CD4-positive, alpha-beta T cell treated with Interleukin-2 at 100 ng/mL for 4 hours (primary cell): ENCODE measurements around the gene PGLYRP1.

Source experiments
- DNase-seq: peaks from one replicate; pipeline ENCODE4 v3.0.0-alpha.2; 2020; ENCODE audit warnings: low spot score

The PGLYRP1 gene

DNA sequence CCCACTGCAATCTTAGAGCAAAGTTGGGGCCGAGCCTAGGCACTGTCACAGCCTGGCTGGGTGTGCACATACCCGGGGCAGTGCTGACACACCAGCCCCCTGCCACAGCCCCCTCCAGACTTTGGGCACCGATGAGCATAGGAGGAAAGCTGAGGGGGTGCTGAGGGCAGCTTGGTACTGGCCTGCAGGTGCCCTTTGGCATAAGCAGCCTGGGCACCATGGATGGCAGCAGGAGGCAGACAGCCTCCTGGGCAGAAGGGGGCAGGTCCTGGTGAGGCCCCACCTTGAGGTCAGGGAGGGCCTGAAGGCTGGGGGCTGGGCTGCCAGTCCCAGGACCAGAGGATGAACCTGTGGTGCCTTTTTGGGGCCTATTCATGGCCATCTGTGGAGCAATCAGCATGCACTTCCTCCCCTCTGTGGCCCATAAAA, 9.8 kb upstream of the PGLYRP1 start:
- DNase-seq = no peak

DNA sequence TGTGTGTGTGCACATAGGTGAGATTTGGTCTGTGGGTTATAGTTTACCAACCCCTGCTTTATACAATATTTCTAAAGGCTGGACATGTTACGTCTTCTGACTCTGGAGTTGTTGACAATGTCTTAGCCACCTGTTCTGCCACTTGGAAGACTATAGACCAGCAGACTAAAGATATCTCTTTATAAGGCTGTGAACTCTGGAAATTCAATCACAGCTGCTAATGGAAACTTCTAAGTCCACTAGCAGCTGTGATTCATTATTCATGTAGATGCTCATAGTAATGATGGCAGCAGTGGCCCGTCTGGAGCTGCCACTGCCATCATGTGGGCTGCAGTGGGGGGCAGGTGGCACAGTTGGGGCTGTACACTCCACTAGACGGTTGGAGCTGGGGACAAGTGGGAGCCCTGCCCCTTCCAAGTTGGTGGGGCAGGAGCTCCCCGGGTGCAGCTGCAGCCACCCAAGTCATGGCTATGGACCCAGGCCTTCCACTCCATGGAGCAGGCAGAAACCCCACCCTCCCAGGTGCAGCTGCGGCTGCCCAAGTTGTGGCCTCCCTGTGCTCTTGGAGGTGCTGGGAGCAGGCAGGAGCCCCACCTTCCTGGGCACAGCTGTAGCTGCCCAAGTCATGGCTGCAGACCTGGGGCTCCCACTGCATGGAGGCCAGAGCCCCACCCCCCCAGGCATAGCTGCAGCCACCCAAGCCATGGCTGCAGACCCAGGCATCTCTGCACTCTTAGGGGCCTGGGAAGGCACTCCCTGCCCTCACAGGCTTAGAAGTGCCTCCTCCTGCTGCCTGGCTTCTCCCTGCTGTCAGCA, 9.1 kb upstream of the PGLYRP1 start:
- no peak for DNase-seq

DNA sequence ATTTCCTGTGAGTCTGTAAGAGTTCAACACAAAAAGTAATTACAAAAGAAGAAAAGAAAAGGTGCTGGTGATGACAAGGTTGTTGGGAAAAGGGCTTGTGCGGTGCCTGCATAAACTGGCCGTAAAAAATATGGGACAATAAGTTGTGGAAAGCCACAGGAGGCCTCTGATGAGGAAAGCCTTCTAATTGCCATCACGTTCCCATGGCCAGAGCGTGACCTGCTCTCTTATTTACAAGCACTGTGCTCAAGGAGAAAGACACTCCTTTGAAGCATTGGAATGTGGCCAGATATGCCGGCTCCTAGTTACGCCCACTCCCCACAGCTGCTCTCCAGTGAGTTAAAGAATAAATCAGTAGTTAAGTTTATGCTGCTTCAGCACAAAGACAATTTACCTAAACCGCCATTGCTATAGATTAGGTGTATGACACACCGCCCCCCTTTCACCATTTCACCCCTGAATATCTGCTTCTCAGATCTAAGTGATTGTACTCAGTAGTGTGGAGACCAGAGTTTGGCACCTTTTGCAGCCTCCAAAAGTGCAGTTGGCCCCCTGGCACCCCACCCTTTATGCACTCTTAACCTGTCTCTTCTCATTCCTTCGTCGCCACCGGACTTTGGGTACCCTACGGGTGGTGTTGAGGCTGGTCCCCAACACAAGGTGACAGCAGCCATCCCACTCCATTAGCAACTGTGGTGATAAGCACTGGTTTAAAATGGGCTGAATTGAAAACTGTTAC, 8.1 kb upstream of the PGLYRP1 start:
- DNase-seq = no peak

DNA sequence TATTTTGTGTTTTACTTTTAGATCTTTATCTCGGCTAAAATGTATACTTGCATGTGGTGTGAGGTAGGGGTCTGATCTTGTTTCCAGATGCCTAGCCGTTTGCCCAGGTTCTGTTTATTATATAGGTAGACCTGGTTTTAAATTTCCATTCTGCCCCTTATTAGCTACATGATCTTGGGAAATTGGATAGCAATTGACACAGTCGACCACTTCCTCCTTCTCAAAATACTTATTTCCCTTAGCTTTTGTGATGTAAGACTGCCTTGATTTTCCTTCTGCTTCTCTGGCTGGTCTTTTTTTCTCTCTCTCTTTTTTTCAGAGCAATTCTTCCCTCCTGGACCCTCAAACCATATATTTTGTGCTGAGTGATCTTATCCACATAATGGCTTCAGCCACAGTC, 3.0 kb upstream of the PGLYRP1 start:
- DNase-seq = no peak

DNA sequence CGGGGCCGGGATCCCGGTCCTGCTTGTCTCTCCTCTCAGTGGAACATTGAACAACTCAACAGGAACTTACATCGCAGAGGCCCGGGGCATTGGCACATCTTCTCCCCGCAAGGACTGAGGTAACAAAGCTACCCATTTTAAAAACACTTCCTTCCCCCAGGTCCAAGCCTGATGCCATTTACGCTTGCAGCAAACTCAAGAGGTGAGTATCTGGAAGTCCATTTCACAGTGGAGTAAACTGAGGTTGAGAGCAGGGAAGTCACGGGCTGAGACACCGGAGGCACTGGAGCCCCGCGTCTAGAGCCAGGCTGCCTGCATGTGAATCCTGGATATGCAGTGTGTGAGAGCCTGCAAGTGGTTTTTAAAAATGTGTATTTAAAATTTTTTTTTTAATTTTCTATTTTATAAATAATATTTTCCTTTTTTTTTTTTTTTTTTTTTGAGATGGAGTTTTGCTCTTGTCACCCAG, 492 bp upstream of the PGLYRP1 start:
- no peak for DNase-seq

DNA sequence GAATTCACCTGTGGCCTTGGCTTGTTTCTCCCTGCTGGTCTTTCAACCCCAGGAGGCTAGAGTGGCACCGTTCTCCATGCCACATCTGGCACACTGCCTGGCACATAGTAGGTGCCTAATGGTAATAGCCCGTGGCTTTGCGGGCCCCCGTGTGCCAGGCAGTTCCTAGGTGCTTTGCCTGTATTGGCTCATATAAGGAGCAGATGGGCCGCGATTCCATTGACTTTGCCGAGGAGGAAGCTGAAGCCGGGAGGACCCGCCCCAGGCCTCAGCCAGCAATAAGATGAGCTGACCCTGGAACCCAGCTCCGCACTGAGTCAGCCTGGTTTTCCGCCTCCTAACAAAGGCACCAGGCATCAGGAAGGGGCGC, 807 bp downstream of the PGLYRP1 start:
- no peak for DNase-seq

DNA sequence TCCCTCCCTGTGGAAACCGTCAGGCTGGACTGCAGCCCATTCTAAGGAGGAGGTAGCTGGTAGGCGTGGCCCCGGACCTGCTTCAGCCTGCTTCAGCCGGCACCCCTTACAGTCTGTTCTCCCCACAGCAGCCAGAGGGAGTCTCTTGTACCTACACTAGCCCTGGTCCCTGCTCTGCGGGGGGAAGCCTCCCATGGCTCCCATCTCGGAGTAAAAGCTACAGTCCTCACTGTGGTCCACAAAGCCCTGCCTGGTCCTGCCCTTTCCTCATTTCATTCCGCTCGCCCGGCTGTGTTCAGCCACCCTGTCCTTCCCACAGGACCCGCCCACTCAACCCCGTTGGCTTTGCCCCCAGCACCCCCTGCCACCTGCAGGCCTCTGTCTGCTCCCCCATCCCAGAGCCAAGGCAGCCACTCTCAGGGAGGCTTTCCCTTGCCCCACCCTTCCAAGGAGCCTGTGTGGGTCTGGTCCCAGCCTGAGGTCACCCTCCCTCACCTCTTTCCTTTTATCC, 1.3 kb downstream of the PGLYRP1 start:
- DNase-seq = no peak

DNA sequence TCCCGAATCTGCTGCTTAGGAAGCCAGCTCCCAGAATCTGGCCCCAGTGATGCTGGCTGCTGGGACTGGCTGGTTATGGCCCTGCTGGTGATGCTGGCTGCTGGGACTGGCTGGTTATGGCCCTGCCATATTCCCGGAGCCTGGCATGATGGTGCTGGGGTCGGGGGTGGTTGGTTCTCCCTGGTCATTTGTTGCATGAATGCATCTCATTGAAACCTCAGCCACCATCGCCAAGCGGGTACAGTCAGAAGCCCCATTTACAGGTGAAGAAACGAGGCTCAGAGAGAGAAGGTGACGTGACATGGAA, 2.1 kb downstream of the PGLYRP1 start:
- no peak for DNase-seq

DNA sequence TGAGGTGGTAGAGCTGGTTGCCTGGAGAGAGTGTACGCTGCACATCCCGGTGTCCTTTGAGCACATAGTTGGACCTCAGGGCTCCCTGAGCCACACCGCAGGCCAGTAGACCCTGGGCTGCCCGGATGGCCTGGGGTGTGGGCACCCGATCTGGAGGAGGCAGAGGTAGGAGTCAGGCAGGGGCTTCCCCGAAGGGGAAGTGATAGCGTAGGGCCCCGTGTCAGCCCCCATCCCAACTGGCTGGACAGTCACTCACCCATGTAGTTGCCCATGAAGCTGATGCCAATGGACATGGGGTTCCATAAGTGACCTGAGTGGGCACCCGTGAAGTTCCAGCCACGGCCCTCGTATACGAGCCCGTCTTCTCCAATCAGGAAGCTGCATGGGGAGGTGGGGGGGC, 3.6 kb downstream of the PGLYRP1 start:
- DNase-seq = no peak

DNA sequence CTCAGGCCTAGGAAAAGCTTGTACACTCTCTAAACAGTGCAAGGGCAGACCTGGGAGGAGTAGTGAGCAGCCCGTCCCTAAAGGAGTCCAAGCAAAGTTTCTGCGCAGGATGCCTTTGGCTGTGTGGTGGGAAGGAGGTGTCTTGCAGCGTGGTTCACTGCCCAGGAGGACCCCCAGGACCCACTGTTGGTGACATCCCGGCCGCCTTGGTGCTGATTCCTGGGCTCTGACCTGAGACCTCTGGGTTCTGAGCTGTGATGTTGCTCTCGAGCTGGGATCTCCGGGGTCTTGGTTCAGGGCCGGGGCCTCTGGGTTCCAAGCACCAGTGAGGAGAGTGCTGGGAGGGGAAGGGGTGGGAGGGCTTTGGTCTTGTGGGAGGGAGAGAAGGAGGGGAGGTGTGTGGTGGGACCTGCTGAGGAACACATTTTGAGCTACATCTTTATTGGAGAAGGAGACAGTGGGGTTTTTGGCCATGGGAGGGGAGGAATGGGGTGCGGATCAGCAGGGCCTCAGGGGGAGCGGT, 4.1 kb downstream of the PGLYRP1 start:
- no peak for DNase-seq

DNA sequence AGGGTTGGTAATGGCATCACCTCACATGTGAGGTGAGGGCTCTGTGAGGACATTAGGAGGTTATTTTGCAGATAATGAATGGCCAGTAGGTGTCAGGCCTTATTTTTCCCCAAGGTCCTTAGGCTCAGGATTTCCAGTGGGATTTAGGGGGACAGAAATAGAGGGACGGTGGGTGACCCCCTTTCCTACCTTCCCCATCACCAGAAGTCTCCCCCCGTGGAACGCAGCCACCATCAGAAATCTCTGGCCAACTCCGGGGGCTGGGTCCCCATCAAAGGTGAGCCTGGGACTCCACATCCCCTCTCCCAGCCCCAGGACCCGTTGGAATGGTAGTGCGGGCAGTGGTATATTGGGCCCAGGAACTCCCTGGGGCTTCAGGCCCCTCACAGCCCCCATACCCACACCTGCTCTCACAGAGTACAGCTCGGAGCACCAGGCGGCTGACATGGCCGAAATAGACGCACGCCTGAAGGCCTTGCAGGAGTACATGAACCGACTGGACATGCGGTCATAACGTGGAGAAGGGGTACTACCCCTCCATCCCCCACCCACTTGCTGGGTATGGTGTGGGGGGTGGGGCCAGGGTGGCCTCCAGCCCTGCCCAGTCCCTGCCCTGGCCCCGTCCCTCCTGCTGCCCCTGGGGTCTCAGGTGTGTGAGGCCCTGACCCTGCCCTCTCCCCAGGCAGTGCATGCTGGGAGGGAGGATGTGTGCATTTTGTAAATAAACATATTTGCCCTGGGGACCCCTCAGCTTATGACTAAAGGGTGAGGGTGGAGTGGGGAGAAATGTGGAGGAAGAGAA, 4.8 kb downstream of the PGLYRP1 start:
- no peak for DNase-seq

DNA sequence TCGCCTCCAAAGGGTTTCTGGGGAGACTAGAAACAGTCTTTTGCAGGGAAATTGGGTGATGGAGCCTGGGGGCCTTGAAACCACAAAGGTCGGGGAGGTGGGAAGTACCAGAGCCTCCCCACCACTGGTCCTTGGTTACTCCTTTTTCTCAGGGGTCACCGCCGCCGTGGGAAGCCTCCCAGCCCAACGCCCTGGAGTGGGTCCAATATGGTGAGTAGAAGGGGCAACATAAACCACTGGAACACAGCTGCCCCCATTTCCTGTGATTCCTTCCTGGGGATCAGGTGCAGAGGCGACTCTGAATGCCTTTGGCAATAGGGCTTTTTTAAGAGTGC, 5.8 kb downstream of the PGLYRP1 start:
- DNase-seq = no peak

DNA sequence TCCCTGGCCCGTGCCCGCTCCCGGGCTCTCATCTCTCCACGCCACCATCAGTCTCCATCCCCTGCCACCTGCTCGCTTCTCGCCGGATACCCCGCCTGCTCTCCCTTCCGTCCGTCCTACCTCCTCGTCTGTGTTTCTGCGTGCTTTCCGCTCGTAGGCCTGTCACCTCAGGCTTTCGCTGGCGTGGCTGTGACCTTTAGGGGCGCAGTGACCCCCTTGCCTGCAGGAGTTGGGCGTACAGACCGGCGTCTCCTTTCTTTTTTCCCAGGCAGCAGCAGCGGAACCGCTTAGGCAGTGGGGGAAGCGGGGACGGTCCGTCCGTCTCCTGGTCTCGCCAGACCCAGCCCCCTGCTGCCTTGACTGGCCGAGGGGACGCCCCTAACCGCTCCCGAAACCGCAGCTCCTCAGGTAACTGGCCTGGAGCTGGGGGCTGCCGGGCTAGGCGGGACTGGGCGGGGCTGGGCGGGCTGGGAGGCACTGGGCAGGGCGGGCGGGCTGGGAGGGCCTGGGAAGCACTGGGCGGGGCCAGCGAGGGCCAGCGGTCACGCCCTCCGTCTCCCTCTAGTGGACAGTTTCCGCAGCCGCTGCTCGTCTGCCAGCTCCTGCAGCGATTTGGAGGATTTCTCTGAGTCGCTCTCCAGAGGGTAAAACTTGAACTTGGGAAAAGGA, 6.3 kb downstream of the PGLYRP1 start:
- peak; percentile 85 for DNase-seq

DNA sequence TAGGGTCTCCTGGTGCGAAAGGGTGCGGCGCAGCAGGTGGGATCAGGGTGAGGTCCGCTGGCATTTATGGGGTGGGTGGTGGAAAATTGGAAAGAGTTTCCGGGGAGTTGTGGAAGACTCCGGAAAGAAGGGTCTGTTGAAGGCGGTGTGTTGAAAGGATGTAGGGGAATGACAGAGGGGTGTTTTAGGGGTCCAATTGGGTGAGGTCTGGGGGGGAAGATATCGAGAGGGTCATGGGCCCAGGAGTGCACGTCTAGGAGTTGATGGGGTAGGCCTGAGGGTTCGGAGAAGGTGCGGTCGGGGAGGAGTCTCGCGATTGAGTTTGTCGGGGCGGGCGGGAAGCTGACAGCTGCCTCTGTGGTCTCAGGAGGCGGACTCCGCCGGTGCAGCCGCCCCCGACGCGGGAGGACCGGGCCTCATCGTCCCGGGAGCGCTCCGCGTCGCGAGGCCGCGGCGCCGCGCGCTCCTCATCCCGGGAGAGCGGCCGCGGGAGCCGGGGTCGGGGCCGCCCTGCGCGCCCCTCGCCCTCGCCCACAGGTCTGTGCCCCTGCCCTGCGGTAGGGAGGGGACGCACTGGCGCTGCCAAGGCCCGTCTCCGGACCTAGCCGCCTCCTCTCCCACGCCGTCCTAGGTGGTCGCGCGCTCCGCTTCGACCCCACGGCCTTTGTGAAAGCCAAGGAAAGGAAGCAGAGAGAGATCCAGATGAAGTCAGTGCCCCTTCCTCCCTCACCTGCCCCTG, 7.0 kb downstream of the PGLYRP1 start:
- peak; percentile 27 for DNase-seq

DNA sequence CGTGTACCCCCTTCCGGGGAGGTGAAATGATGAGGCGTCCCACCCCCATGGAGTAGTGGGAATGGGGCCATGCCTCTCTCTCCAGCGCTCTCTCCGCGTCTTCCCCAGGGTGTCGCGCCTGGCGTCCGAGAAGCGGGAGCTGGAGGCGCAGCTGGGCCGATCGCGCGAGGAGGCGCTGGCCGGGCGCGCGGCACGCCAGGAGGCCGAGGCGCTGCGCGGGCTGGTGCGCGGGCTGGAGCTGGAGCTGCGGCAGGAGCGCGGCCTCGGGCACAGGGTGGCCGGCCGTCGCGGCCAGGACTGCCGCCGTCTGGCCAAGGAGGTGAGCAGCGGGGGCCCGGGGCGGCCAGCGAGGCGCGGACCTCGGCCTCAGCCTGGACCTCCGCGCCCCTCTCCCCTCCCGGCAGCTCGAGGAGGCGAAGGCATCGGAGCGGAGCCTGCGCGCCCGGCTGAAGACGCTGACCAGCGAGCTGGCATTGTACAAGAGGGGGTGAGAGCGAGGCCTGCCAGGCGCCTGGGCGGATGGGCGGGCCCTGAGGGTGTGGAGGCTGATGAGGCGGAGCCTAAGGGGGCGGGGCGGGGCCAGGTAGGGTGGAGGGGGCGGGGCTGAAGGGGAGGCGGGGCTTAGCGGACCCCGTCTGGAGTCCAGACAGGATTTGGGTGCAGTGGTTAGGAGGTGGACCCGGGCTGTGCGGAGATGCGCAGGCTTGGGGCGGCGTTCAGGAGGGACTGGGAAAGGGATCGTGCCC, 7.7 kb downstream of the PGLYRP1 start:
- peak; percentile 50 for DNase-seq

DNA sequence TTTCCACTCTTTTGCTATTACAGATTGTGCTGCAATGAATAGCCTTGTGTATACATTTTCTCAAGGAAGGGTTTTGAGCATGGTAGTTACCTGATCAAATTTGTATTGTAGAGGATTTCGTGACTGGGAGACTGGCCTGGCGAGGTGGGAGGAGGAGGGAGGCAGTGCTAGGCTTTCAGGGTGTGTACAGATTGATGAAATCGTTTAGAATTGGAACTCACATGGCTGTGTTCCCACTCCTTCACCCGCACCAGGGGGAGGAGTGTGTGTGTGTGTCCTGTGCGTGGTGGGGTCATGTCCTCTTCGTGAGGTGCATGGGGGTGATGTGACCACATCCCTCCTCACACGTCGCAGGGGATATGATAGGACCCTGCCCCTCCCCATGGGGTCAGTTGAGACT, 8.3 kb downstream of the PGLYRP1 start:
- no peak for DNase-seq

DNA sequence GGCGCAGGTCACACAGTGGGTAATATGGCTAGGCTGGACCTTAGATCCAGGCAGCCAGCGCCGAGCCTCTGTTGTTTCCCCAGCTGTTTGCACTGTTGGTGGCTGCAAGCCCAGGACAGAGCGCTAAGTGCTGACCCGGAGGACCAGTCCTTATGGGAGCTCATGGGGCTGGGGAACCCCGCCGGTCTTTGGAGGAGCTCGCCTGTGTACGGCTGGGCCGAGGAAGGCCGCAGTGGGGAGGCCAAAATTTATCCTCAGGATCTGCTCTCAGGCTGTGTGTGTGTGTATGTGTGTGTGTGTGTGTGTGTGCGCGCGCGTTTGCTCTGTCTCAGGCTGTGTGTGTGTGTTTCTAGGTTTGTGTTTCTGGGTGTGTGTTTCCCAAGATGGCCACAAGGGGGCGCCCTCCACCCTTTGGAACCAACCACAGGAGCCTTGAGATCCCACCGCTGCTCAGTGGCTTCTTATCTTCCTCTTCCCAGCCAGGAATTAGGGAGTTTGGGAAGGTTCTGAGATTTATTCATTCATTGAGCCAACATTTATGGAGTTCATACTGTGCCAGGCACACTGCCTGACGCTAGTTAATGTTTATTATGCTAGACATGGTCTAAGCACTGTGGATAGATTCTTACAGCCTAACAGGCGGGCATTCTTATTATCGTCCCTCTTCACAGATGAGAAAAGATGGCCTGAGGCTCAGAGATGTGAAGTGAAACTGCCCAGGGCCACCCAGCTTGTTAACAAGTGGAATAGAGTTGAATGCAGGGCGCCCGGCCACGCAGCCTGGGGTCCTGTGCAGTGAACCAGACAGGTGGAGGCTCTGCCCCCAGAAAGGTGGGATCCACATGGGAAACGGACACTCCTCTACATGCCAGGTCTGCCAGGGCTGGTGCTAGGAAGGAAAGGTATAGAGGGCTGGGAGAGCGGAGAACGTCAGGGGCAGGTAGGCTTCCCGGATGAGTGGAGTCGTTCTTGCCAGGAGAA, 13.0 kb downstream of the PGLYRP1 start:
- peak; percentile 68 for DNase-seq

DNA sequence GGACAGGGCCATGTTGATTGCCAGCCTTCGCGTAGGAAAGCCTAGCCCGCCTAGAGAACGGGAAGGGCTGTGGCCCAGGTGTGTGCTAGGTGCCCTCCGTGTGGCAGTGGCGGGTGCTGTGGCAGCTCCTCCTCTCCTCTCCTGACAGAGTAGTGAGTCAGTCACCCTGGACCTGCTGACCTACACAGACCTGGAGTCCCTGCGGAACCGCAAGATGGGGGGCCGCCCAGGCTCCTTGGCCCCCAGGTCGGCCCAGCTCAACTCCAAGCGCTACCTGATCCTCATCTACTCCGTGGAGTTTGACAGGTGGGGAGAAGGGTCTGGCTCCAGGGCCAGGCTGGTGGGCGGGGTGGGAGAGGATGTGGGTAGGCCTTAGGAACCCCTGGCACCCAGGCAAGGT, 16.4 kb downstream of the PGLYRP1 start:
- DNase-seq = no peak

DNA sequence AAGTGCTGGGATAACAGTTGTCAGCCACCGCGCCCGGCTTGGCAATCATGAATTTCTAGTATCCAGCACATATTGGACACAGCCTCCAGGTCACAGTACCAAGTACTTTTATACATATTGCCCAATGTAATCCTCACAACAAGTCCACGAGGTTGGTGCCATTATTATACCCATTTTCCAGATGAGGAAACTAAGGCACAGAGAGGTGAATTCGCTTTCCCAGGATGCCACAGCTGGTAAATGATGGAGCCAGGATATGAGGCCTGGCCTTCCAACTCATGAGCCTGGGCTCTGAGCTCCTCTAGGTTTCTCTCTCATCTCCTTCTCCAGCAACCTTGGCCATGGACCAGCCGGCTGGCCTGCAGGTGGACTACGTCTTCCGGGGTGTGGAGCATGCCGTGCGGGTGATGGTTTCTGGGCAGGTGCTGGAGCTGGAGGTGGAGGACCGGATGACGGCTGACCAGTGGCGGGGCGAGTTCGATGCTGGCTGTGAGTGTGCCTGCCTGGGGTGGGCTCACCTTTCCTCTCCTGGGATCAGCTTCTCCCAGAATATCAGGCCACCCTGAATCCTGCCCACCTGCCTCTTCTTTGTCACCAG, 20.1 kb downstream of the PGLYRP1 start:
- no peak for DNase-seq
